Measurements from ENCODE around the gene PLA2G2C.

Gene PLA2G2C

DNA sequence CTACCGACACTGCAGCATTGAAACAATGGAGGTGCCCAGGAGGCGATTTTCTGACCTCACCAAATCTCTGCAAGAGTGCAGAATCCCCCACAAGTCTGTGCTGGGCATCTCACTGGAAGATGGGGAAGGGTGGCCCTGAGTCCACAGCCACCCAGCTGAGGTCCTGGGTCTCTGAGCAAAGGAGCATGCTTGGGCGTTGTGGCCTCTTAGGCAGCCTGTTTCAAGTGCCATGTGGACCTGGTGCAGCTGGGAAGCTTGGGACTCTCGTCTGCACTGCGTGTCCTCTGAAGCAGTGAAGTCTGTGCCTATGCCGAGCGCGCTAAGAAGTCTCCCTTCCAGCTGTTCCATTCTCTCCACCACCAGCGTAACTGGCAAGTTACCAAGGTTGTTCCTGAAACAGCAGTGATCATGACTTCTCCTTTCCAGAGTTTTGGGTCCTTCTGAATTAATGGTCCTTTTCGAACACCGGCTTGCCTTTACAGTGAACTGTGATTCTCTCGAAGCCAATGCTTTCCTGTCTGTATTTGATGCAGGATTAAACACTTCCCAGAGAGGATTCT, 5.0 kb upstream of the PLA2G2C start:
- no peak for TF ChIP-seq EZH2phosphoT487 (IDR thresholded peaks at IDR 0.05; ENCODE audit: low read depth)
- TF ChIP-seq, protein P1, sequence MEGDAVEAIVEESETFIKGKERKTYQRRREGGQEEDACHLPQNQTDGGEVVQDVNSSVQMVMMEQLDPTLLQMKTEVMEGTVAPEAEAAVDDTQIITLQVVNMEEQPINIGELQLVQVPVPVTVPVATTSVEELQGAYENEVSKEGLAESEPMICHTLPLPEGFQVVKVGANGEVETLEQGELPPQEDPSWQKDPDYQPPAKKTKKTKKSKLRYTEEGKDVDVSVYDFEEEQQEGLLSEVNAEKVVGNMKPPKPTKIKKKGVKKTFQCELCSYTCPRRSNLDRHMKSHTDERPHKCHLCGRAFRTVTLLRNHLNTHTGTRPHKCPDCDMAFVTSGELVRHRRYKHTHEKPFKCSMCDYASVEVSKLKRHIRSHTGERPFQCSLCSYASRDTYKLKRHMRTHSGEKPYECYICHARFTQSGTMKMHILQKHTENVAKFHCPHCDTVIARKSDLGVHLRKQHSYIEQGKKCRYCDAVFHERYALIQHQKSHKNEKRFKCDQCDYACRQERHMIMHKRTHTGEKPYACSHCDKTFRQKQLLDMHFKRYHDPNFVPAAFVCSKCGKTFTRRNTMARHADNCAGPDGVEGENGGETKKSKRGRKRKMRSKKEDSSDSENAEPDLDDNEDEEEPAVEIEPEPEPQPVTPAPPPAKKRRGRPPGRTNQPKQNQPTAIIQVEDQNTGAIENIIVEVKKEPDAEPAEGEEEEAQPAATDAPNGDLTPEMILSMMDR (IDR thresholded peaks at IDR 0.05; ENCODE audit: low read depth, low read length), result no peak
- Histone ChIP-seq H3K79me2 (ENCODE audit: low read length) (no peaks in the 10 kb centered on the region), H3K36me3 (replicated peaks; ENCODE audit: low read depth, low read length) (no peaks in the 10 kb centered on the region), H4K20me1 (ENCODE audit: insufficient read depth, low read length) (no peaks in the 10 kb centered on the region), H3K4me3 (ENCODE audit: low read length) (no peak overlapping the region), H3K4me1 (ENCODE audit: low read length) (peaks cover 15% of the 10 kb centered on the region), H2AFZ (ENCODE audit: low read depth, low read length) (no peak overlapping the region), H3K9ac (ENCODE audit: low read length) (no peak overlapping the region), H3K27me3 (ENCODE audit: low read depth, low read length) (no peaks in the 10 kb centered on the region), H3K4me2 (ENCODE audit: low read length) (no peak overlapping the region), H3K27ac (ENCODE audit: low read length) (no peak overlapping the region), H3K9me3 (ENCODE audit: insufficient read depth, low read length) (no peaks in the 10 kb centered on the region)

DNA sequence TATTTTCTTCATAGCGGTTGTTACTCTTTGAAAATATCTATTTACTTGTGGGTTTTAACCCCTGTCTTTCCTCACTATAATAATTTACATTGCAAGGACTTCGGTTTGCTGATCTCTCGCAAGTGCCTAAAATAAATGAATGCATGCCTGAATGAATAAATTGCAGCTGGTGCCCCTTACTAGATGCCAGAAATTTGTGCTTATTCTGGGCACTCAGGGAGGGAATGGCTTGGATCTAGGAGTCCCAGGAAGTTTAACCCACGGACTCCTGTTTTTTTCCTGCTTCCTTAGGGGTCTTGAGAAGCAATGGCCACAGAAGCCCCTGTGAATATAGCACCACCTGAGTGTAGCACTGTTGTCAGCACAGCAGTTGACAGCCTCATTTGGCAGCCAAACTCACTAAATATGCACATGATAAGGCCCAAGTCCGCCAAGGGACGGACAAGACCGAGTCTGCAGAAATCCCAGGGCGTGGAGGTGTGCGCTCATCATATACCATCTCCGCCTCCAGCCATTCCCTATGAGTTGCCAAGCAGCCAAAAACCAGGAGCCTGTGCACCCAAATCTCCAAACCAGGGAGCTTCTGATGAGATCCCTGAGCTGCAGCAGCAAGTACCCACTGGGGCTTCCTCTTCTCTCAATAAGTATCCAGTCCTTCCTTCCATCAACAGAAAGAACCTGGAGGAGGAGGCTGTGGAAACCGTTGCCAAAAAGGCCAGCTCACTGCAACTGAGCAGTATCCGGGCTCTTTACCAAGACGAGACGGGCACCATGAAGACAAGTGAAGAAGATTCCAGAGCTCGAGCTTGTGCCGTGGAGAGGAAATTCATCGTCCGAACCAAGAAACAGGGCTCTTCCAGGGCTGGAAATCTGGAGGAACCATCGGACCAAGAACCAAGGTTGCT, 4.2 kb upstream of the PLA2G2C start:
- Histone ChIP-seq H3K36me3 (replicated peaks; ENCODE audit: low read depth, low read length) (no peaks in the 10 kb centered on the region), H3K4me2 (ENCODE audit: low read length) (no peak overlapping the region), H3K27me3 (ENCODE audit: low read depth, low read length) (no peaks in the 10 kb centered on the region), H2AFZ (ENCODE audit: low read depth, low read length) (no peak overlapping the region), H3K4me3 (ENCODE audit: low read length) (no peak overlapping the region), H3K27ac (ENCODE audit: low read length) (no peak overlapping the region), H3K9me3 (ENCODE audit: insufficient read depth, low read length) (no peaks in the 10 kb centered on the region), H4K20me1 (ENCODE audit: insufficient read depth, low read length) (no peaks in the 10 kb centered on the region), H3K79me2 (ENCODE audit: low read length) (no peaks in the 10 kb centered on the region), H3K9ac (ENCODE audit: low read length) (no peak overlapping the region), H3K4me1 (ENCODE audit: low read length) (peaks cover 16% of the 10 kb centered on the region)
- TF ChIP-seq, protein P1 (IDR thresholded peaks at IDR 0.05; ENCODE audit: low read depth, low read length), result no peak
- TF ChIP-seq EZH2phosphoT487 (IDR thresholded peaks at IDR 0.05; ENCODE audit: low read depth), result no peak

DNA sequence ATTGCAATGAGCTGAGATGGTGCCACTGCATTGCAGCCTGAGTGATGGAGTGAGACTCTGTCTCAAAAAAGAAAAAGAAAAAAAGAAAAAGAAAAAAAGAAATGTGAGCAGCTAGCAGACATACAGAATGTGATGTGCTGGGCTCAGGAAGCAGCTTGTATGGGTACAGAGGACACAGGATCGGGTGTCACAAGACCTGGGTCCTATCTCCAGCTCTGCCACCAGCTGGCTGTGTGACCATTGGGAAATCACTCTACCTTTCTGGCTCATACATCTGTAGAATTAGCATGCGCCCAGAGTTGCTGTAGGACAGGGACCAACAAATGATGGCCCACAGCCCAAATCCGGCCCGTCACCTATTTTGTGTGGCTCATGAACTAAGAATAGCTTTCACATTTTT, 3.3 kb upstream of the PLA2G2C start:
- no peak overlapping the region for H3K4me2 ChIP-seq (ENCODE audit: low read length)
- no peak overlapping the region for H3K27ac ChIP-seq (ENCODE audit: low read length)
- no peak for TF ChIP-seq EZH2phosphoT487 (IDR thresholded peaks at IDR 0.05; ENCODE audit: low read depth)
- TF ChIP-seq, protein P1 (IDR thresholded peaks at IDR 0.05; ENCODE audit: low read depth, low read length), result no peak
- H3K27me3 ChIP-seq (ENCODE audit: low read depth, low read length), result no peaks in the 10 kb centered on the region
- H3K4me1 ChIP-seq (ENCODE audit: low read length), result peaks cover 20% of the 10 kb centered on the region
- H2AFZ ChIP-seq (ENCODE audit: low read depth, low read length), result no peak overlapping the region
- H4K20me1 ChIP-seq (ENCODE audit: insufficient read depth, low read length), result no peaks in the 10 kb centered on the region
- H3K9ac ChIP-seq (ENCODE audit: low read length), result no peak overlapping the region
- H3K4me3 ChIP-seq (ENCODE audit: low read length), result no peak overlapping the region
- H3K79me2 ChIP-seq (ENCODE audit: low read length), result no peaks in the 10 kb centered on the region
- no peaks in the 10 kb centered on the region for H3K36me3 ChIP-seq (replicated peaks; ENCODE audit: low read depth, low read length)
- H3K9me3 ChIP-seq (ENCODE audit: insufficient read depth, low read length), result no peaks in the 10 kb centered on the region

DNA sequence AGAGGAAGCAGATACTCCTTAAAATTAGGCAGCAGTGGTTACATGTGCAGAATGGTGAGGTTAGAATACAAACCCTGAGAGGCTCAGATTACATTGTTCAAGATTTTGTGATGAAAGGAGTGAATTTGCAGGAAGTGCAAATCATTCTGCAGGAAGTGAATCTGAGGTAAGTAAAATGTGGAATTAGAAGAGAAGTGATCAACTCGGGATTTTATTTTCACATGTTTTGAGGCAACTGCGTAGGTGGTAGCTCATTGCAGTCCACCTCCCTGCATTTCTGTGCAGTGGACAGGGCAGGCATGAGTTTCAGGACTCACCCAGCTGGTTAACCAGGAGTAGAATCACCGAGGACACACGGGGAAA, 2.1 kb upstream of the PLA2G2C start:
- no peak overlapping the region for H3K9ac ChIP-seq (ENCODE audit: low read length)
- H3K36me3 ChIP-seq (replicated peaks; ENCODE audit: low read depth, low read length), result no peaks in the 10 kb centered on the region
- no peaks in the 10 kb centered on the region for H3K79me2 ChIP-seq (ENCODE audit: low read length)
- H2AFZ ChIP-seq (ENCODE audit: low read depth, low read length), result no peak overlapping the region
- no peaks in the 10 kb centered on the region for H3K27me3 ChIP-seq (ENCODE audit: low read depth, low read length)
- no peak overlapping the region for H3K4me3 ChIP-seq (ENCODE audit: low read length)
- no peak overlapping the region for H3K27ac ChIP-seq (ENCODE audit: low read length)
- no peaks in the 10 kb centered on the region for H3K9me3 ChIP-seq (ENCODE audit: insufficient read depth, low read length)
- no peaks in the 10 kb centered on the region for H4K20me1 ChIP-seq (ENCODE audit: insufficient read depth, low read length)
- TF ChIP-seq EZH2phosphoT487 (IDR thresholded peaks at IDR 0.05; ENCODE audit: low read depth), result no peak
- TF ChIP-seq, protein P1 (IDR thresholded peaks at IDR 0.05; ENCODE audit: low read depth, low read length), result no peak
- H3K4me2 ChIP-seq (ENCODE audit: low read length), result no peak overlapping the region
- H3K4me1 ChIP-seq (ENCODE audit: low read length), result peaks cover 20% of the 10 kb centered on the region
